ENCODE results near the gene TGFA.
A peak's percentile ranks its signal among the peaks of the same experiment; 100 is the strongest.

The TGFA gene

DNA sequence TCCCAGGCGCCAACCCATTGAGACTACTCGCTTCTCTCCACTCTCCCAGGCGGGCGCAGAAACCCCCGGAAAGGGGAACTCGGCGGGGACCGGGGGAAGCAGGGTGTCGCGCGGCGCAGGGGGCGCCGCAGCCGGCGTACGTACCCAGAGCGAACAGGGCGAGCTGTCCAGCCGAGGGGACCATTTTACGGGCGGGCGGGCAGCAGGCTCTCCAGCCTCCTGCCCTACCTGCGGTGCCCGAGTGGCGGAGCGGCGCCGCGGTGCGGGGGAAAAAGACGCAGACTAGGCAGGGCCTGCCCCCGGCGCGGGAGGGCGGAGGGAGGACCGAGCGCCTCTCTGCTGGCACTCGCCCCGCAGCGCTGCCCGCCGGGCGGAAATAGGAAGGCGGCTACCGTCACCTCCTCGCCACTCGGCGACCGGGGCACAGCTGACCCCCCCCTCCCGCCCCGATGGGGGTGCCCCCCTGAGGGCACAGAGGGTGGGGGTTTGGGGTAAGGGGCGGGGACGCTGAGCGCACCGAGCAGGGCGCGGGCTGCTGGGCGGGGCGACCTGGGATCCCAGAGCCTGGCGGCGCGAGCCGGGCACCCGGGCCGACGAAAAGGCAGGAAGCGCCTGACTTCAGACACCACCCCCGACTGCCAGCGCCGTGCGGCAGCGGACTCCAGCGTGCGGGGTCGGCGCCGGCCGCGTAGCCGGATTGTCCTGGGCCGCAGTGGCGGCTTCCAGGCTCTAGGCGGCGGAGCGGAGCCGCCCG is at the start of gene TGFA:
TSS of gene TGFA (minus strand) at position 243 of the 754 bp plus-strand sequence. CDS start at position 184, 59 bp downstream.
- FAIRE-seq: no peak

DNA sequence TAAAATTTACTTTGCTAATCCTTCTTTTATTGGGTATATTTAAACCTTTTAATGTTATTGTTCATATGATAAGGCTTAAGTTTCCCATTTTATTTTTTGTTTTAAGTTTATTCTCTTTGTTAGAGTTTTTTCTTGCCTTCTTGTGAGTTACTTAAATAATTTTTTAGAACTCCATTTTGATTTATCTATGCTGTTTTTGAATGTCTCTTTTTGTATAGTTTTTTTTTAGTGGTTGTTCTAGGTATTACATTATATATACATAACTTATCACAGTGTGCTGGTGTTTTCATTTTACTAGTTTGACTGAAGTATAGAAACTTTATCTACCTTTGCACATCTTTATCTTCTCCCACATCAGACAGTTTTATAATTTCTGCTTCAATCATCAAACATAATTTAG is 49.4 kb upstream of the TGFA start:
- peak; percentile 64 for FAIRE-seq

DNA sequence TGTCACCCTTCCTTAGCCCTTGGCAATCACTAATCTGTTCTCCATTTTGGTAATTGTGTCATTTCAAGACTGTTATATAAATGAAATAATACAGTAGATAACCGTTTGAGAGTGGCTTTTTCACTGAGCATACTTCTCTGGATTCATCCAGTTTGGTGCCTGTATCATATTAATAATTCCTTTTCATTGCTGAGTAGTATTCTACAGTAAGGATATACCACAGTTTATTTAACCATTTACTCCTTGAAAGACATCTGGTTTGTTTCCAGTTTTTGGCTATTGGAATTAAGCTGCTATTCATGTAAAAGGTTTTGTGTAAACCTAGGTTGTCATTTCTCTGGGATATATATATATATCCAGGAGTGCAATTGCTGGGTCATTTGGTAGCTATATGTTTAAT is 44.6 kb upstream of the TGFA start:
- no peak for FAIRE-seq

DNA sequence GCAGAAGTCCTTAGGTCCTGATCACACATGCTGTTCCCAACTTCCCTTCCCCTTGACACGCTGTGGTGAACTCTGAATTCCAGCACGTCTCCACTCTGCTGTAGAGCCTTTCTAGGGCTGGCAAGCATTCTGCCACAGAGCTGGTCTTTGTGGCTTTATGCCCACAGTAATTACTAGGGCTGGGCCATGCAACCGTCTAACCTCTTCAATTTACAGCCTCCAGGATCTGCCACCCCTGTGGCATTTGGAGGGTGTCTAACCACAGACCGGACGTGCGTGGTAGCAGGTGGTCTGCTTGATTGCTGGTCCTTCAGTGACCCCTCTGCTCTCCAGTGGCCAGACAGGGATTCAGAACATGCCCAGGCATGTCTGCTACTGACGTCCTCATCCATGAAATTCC is 43.1 kb upstream of the TGFA start:
- FAIRE-seq: no peak

DNA sequence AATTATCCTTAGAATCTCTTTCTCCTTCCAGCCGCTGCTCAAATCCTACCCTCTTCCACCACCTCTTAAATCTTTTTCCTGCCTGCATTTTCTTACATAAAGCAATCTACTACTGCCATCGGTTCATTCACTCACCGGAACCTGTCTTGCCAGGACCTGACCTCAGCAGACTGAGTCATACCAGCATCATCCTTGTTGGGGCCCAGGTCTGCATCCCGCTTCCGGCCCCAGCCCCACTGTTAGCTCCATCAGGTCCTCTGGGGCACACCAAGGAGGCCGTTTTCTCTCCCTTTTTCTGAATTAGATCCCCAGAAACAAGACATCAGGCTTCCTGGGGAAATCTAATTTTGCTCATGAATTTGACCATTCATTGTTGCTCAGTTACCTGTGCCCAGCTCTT is 42.7 kb upstream of the TGFA start:
- FAIRE-seq: no peak

DNA sequence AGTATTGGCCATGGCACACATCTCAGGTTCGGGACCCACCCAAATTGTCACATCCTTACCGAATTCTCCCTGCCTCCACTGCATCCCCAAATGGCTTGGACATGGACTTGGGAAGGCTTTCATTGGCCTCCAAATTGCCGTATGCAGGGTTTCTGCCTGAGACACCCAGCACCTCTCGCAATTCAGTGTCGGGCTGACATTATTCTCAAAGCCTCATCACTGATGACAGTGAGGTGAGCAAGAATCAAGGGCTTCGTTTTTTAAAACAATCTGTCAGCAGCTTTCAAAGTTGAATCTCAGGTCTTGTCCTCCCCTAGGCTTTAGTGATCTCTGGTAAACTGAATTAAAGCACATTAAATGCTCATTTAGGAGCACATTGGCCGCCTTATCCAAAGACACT is 29.5 kb upstream of the TGFA start:
- no peak for FAIRE-seq

DNA sequence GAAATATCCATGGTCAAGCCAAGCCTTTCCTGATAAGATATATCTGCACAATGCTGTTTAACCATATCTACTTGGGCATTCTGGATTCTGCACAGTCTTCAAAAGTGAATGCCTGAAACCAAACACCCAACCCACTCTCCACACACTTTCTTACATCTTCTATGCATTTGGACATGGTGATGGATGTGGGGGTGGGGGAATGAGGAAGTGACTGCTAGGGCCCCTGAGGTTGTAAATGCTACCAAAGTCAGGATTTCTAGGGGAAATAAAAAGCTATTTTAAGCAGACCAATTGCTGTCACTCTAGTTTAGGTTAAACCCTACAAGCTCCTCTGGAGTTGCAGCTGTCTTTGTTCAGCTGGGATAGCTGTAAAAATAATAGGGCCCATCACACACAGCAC is 26.7 kb upstream of the TGFA start:
- FAIRE-seq: no peak

DNA sequence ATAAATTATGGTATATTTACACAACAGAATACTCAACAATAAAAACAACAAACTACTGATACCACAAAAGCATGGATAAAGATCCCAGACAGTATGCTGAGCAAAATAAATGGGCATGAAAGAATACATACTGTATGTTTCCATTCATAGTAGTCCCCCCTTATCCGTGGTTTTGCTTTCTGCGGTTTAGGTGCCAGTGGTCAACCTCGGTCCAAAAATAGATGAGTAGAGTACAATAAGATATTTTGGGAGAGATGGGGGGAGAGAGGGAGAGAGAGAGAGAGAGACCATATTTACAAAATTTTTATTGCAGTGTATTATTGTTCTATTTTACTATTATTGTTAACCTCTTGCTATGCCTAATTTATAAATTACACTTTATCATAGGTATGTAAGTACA is 21.0 kb upstream of the TGFA start:
- no peak for FAIRE-seq

DNA sequence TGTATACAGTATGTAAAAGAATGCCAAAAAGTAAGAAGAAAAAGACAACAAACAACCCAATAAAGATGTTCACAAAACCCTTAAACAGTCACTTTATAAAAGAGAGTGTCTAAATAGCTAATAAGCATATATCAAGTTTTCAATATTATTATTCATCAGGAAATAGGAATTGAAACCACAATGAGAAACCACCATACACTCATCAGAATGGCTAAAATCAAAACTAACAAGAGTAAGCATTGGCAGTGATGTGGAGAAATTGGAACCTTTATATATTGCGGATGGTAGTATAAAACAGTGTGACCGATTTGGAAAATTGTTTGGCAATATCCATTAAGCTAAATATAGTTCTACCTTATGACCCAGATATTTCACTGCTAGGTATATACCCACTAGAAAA is 20.5 kb upstream of the TGFA start:
- no peak for FAIRE-seq

DNA sequence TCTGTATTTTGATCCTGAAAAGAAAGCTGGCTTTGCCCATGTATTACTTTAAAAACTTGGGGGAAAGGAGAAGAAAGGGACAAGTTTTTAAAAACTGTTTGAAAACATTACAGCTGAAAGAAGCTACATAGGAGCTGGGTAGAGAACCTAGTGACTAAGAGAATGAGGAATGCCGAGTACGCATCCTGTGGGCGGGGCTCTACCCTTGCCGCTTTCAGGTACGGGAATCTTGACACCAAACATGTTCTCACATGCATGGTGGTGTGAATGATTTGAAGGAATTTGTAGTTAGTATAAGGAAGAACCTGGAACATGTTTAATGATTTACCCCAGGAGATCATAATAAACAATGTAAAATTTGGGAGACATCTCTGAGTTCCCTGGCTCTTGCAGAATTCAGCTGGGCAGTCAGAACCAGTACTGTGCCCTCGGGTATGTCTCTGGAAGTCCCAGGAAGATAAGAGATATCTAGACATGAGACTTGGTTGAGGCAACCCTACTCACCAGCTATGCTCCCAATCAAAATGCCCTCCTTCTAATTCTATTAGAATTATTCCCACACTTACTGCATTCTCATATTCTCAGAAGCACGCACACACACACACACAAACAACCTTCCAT is 16.5 kb upstream of the TGFA start:
- FAIRE-seq: no peak

DNA sequence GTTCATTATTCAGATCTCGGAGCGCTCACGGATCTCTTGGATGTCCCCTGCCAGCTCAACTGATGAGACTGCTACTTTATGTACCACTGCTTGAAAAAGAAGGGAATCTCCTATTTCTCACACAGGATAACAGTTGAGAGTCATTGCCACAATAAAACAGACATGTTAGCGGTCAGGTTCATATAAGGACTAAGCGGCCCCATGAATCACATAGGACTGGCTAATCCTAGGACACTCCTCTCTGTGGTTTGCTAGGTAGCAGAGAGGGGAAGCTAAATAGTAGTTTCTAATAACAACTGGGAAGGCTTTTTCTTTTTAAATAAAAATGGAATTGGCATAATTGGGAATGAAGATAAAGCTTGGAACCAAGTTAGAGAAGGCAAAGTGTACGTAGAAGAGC is 15.9 kb upstream of the TGFA start:
- no peak for FAIRE-seq

DNA sequence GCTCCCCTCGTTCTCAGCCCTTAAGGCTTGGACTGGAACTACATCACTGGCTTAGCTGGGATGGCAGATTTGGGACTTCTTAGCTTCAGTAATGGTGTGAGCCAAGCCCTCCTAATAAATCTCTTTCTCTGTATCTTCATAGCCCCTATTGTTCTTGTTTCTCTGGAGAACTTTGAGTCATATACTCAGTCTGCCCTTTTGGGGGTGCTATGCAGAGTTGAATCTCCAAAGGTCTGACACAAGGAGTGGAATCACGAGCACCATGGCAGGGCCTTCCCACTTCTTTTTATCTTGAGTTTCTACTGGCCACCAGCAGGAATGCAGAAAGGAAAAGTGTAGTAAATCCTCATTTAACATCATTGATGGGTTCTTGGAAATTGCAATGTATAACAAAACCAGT is 13.3 kb upstream of the TGFA start:
- no peak for FAIRE-seq

DNA sequence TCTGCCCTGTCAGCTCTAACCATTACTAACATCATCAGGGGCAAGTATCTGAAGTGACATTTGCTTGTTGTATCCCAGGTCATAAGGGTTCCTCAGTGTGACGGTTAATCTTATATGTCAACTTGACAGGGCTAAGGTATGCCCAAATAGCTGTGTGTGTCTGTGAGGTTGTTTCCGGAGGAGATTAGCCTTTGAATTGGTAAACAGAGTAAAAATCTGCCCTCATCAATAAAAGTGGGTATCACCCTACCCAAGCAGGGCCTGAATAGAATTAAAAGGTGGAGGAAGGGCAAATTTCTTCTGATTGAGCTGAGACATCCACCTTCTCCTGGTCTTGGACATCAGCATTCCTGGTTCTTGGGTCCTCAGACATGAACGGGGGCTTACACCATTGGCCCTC is 12.8 kb upstream of the TGFA start:
- no peak for FAIRE-seq

DNA sequence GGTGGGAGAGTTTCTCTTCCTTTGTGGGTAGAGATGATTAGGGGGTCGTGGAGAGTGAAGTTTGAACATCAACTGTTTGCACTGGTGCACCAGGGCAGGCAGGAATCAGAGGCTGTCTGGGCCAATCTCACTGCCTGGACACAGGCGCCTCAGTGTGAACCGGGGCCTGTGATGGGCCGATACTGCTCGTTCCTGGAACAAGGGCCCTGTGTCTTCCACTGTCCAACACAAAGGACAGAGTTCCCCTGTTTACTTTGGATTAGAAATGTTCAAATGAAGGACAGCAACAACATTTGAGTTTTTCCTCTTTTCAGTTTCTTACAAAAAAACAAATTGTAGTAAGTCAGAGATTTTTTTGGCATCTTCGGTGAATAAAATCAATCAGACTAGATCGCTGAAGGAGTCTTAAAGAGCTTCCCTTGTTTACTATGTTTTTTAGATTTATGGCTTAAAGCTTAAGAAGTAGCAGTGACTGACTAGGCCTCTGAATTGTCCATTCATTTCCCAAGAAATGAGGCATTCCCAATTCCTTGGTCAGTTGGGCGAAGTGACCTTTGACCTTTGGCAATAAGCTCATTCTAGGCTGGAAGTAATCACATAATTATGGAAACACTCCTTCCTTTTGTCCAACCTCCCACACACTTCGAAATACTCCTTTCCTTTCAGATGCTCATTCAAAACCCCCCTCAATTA is 11.6 kb upstream of the TGFA start:
- no peak for FAIRE-seq

DNA sequence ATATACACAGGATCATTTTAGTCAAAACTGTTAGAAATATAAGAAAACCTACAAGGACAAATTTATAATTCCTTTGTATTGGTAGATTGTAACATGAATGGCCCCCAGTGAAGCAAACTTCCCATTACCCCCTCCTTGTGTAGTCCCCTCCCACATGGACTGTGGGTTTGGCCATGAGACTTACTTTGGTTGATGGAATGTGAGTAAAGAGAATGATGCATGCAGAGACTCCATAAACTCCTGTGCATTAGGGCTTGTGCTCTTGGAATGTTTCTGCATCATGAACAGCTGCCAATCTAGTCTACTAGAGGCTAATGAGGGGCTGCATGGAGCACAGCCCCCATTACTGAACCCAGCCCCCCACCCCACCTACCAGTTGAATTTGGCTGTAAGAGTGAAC is 8.3 kb upstream of the TGFA start:
- no peak for FAIRE-seq

DNA sequence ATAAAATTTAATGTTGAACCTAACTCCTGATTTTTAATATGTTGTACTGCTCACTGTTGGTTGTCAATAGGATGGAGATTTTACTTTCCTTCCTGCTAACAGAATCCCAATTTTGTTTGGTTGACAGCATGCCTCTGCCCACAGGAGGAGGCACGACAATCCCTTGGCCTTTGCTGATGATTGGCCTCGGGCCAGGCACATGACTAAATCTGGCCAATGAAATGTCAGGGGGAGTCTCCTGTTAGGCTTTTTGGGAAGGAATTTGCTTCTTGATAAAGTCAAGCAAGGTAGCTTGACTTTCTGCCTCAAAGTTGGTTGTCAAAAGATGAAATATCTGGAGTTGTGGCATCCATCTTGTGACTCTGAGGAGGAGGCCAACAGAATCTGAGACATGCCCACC is 6.8 kb upstream of the TGFA start:
- FAIRE-seq: no peak

DNA sequence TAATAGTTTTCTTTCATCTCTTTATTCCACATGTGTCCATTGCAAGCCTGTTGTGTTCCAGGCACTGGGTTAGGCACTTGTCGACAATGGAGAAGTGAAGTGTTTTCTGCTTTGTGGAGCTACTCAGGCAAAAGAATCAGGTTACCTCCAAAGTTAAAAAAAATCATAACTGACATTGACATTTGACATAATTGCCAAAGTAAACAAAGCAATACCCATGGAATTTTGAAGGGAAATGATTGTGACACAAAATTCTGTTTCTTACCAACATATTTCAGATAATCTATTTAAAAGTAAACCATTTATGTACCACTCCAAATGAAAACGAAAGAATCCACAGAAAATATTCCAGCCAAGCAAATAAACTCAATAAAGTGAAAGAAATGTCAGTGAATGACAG is 6.4 kb upstream of the TGFA start:
- no peak for FAIRE-seq

DNA sequence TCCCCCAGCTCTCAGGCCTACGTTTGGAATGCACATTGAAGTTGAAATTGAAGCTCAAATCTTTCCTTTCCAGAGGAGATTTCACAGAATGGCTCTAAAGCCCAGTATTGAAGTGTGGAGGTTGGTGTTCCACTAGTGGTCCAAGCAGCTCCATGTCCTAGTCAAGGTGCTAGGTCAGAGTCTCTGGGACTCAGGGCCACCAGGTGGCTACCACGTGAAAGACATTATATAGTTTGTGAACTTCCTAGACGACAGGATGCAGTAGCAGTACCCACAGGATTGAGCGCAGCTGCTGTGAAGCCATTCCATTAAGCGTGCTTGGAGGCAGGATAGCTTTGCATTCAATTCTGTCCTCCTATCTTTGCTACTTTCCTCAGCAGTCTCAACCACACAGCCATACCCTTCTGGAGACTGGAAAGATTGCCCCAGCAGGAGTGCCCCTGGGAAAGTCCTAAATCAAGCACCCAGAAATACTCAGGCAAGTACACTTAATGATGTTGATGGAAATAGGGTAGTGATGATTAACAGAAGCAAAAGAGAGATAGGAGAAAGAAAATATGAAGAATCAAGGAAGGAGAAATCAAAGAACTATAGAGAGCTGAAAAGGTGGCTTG is 4.7 kb upstream of the TGFA start:
- no peak for FAIRE-seq

DNA sequence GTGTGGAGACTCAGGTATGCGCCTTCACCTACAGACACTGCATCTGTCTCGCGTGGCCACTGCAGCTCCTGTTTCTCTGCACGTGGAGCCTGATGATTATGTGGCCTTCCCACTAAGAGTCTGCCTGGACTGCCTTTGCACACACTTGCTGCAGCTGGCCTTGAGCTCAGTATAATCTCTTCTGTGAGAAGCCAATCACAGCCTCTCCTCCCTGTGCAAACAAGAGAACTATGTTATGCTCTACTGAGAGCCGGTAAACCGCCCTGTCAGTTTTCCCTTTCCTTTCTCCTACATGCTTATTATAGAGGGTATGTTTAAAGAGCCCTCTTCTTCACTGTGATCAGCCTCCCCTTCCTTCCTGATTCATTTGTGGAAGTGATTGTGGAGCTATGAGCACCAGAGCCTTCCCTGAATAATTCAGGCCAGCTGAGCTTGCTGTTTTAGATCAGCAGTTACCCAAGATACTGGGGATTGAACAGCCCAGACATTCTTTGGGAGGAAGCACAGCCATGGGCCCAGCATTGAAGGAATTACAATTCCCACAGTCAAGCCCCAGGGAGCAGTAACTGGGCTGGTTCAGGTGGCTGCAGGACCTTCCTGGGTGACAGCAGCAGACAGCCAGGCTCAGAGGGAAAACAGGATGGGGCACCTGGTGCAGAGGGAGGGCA is 3.7 kb upstream of the TGFA start:
- FAIRE-seq: no peak

DNA sequence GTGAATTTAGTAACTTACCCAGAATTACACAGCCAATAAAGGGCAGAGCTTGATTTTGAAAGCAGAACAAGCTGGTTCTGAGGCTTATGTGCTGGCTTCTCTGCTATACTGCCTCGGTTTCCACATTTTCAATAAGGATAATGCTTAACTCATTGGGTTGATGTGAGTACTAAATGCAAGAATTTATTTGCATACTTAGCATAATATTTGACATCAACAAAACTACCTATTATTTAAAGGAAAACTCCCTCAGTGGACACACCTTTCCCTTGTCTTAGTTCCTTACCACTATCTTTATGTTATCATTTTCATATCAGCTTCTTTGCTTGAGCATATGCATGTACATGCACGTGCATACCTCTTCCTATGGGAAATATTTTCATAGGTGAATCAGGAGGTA is 3.0 kb upstream of the TGFA start:
- FAIRE-seq: no peak

DNA sequence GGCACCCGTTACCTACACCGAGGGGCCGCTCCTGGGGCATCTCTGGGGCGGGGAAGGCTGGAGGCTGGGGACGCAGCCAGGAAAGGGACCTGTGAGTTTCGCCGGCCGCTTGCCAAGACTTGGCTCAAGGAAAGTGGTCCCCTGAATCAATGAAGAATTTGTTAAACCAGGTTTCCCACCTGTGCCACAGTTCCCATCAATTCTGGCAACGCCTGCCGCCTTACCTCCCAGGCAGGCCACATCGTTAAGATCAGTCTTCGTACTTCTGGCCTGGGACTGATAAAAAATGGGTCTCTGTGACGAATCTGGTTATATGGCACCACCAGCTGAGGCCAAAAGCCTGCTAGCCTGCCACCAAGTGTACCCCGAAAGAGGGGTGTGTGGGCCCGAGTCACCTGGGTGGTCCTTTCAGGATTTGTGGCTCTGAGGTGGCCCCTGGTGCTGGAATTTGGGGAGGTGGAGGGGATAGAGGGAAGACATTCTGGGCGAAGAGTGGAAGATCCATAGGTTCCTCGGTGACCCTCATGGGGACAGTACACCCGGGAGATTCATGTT is 789 bp upstream of the TGFA start:
- FAIRE-seq: no peak

DNA sequence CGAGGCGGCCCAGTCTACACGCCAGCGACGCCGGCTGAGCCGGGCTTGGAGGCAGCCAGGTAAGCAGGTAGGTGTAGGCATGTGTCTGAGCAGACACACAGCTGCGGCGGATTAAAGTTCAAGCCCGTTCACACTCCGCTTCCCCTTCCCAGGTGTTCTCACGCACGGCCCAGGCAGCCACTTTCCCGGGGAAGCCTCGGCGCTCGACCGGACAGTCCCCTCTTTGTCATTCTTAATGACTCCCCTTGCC is 367 bp downstream of the TGFA start:
- FAIRE-seq: no peak

Data from colon (tissue), 2 donors.